Breast epithelium (tissue), 4 donors: ENCODE measurements around the gene NSMF. TPM values are rescaled to one million over a fixed set of nuclear protein-coding genes. Genes with fewer than 3 reads are reported as not detected.

Source experiments
- DNase-seq, 2 donors: peaks; one replicate each; pipeline ENCODE4 v3.0.0-alpha.2; 2019; ENCODE audit warnings: low spot score in 2 of 2
- H3K27ac ChIP-seq, 2 donors: fragments of 200-600 bp; sonication (generic) in 1 of 2; one replicate each; pipeline ENCODE4 v1.5.1; 2016 to 2019; ENCODE audit warnings: mild to moderate bottlenecking in 1 of 2
- H3K27me3 ChIP-seq, 2 donors: fragments of 200-600 bp; sonication (generic) in 1 of 2; one replicate each; pipeline versions ENCODE4 v1.5.1 to v1.6.0; 2017 to 2019; ENCODE audit warnings: control low read depth in 1 of 2, mild to moderate bottlenecking in 1 of 2
- H3K36me3 ChIP-seq: fragments of 200-600 bp; one replicate; pipeline ENCODE4 v1.5.1; 2019
- H3K4me1 ChIP-seq, 2 donors: fragments of 200-600 bp; sonication (generic); one replicate each; pipeline ENCODE4 v1.5.1; 2016 to 2019; ENCODE audit warnings: control low read depth in 1 of 2
- H3K4me3 ChIP-seq, 3 donors: fragments of 200-600 bp; sonication (generic); 1 replicate in 2 of 3; 2 replicates in 1 of 3; pipeline ENCODE4 v1.5.1; 2016 to 2019; ENCODE audit warnings: mild to moderate bottlenecking in 3 of 3, moderate library complexity in 2 of 3
- H3K9me3 ChIP-seq, 2 donors: fragments of 200-600 bp; sonication (generic) in 1 of 2; one replicate each; pipeline ENCODE4 v1.5.1; 2016 to 2019; ENCODE audit warnings: control low read depth in 1 of 2
- POLR2A ChIP-seq: fragments of 450-650 bp; IDR thresholded peaks from one replicate; pipeline ENCODE4 v1.6.1; 2016; ENCODE audit warnings: antibody characterized with exemption, mild to moderate bottlenecking, moderate library complexity
- POLR2AphosphoS5 ChIP-seq, 3 donors: sonication (generic); formaldehyde crosslinking; IDR thresholded peaks; one replicate each; pipeline ENCODE4 v1.6.1; 2017; ENCODE audit warnings: antibody characterized with exemption in 3 of 3
- intact Hi-C: fragments of 100-400 bp; cut with DNase I; formaldehyde crosslinking; loops from one replicate; pipeline ENCODE4 v1.15.1; 2023; ENCODE audit warnings: low total_unique reads
- total RNA-seq, 3 donors: library from RNA; depleted of rRNA; stranded (reverse); fragments of >200 nt; gene quantifications; one replicate each; pipeline ENCODE4 v1.1.0, GENCODE V29; 2016
- TF ChIP-seq, protein P1 (sequence below), 3 donors: fragments of 450-650 bp; IDR thresholded peaks; one replicate each; pipeline ENCODE4 v1.5.1; 2016 to 2017; ENCODE audit warnings: antibody characterized with exemption in 3 of 3, mild to moderate bottlenecking in 3 of 3, moderate library complexity in 3 of 3

NSMF gene
- total RNA-seq, 3 donors from 2014 or later: 30.9 to 38.4 (median 37.4) TPM

DNA sequence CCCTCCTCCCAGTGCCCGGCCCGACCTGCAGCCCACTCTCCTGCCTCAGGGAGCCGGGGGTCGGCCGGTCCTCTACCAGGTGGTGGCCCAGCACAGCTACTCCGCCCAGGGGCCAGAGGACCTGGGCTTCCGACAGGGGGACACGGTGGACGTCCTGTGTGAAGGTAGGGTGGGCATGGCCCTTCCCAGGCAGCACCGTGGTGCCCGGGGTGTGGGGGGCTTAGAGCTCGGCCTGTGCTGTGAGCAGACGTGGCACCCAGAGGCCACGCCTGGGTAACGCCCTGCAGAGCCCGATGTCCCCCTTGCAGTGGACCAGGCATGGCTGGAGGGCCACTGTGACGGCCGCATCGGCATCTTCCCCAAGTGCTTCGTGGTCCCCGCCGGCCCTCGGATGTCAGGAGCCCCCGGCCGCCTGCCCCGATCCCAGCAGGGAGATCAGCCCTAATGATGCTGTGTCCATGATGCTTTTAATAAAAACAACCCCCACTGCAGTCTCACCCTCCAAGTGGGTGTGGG, 25.2 kb downstream of the NSMF start:
- H3K27ac ChIP-seq: no peak overlapping the region
- no peaks in the 10 kb centered on the region for H3K27me3 ChIP-seq
- TF ChIP-seq, protein P1, sequence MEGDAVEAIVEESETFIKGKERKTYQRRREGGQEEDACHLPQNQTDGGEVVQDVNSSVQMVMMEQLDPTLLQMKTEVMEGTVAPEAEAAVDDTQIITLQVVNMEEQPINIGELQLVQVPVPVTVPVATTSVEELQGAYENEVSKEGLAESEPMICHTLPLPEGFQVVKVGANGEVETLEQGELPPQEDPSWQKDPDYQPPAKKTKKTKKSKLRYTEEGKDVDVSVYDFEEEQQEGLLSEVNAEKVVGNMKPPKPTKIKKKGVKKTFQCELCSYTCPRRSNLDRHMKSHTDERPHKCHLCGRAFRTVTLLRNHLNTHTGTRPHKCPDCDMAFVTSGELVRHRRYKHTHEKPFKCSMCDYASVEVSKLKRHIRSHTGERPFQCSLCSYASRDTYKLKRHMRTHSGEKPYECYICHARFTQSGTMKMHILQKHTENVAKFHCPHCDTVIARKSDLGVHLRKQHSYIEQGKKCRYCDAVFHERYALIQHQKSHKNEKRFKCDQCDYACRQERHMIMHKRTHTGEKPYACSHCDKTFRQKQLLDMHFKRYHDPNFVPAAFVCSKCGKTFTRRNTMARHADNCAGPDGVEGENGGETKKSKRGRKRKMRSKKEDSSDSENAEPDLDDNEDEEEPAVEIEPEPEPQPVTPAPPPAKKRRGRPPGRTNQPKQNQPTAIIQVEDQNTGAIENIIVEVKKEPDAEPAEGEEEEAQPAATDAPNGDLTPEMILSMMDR (IDR thresholded peaks at IDR 0.05): no peak
- TF ChIP-seq POLR2A (no peak), POLR2AphosphoS5 (IDR thresholded peaks at IDR 0.05) (no peak)
- H3K4me3 ChIP-seq: no peak overlapping the region
- no peak for DNase-seq
- no peaks in the 10 kb centered on the region for H3K9me3 ChIP-seq
- intact Hi-C loops: loop anchor here (10.0 kb wide), 1 partner anchor 149 kb away; no protein-coding TSS in a partner anchor
- no peaks in the 10 kb centered on the region for H3K36me3 ChIP-seq
- H3K4me1 ChIP-seq: peaks cover 3 to 12% of the 10 kb centered on the region in 2 donors

DNA sequence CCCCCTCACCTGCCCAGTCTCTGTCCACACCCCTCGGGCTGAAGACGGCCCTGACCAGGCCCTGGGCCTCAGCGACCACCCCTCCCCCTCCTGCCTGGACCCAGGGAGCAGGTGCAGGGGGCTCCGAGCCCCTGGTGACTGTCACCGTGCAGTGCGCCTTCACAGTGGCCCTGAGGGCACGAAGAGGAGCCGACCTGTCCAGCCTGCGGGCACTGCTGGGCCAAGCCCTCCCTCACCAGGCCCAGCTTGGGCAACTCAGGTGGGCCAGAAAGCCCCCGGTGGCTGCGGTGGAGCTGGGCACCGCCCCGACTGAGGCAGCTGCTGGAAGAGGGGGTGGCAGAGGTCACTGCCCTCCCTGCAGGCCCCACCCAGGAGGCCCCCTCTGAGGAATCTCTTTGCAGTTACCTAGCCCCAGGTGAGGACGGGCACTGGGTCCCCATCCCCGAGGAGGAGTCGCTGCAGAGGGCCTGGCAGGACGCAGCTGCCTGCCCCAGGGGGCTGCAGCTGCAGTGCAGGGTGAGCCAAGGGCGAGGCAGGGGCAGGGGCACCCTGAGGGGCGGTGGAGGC, 25.7 kb downstream of the NSMF start:
- no peak for DNase-seq
- Histone ChIP-seq H3K36me3 (no peaks in the 10 kb centered on the region), H3K4me3 (no peak overlapping the region), H3K27me3 (no peaks in the 10 kb centered on the region), H3K9me3 (no peaks in the 10 kb centered on the region), H3K27ac (no peak overlapping the region), H3K4me1 (peaks cover 3 to 12% of the 10 kb centered on the region in 2 donors)
- intact Hi-C loops: loop anchor here (10.0 kb wide), 1 partner anchor 149 kb away; no protein-coding TSS in a partner anchor
- TF ChIP-seq, protein P1 (IDR thresholded peaks at IDR 0.05): no peak
- TF ChIP-seq POLR2A (no peak), POLR2AphosphoS5 (IDR thresholded peaks at IDR 0.05) (no peak)

- Histone ChIP-seq H3K27me3 (no peaks in the 10 kb centered on the region), H3K9me3 (no peaks in the 10 kb centered on the region), H3K36me3 (no peaks in the 10 kb centered on the region), H3K4me3 (no peak overlapping the region), H3K4me1 (peaks cover 3 to 12% of the 10 kb centered on the region in 2 donors), H3K27ac (no peak overlapping the region)
- DNase-seq: no peak
- TF ChIP-seq, protein P1 (IDR thresholded peaks at IDR 0.05): no peak
- TF ChIP-seq POLR2AphosphoS5 (IDR thresholded peaks at IDR 0.05) (no peak), POLR2A (no peak)
- intact Hi-C loops: loop anchor here (10.0 kb wide), 1 partner anchor 148 kb away; no protein-coding TSS in a partner anchor
Measured at GRCh38 chr9:137432687-137433348, 26.3 kb downstream of the NSMF start.

- Histone ChIP-seq H3K9me3 (no peaks in the 10 kb centered on the region), H3K27me3 (no peaks in the 10 kb centered on the region), H3K4me1 (peaks cover 3 to 10% of the 10 kb centered on the region in 2 donors), H3K36me3 (no peaks in the 10 kb centered on the region), H3K27ac (no peak overlapping the region), H3K4me3 (no peak overlapping the region)
- DNase-seq: no peak
- TF ChIP-seq POLR2A (no peak), POLR2AphosphoS5 (IDR thresholded peaks at IDR 0.05) (no peak)
- TF ChIP-seq, protein P1 (IDR thresholded peaks at IDR 0.05): no peak
- intact Hi-C loops: loop anchor here (10.0 kb wide), 1 partner anchor 147 kb away; no protein-coding TSS in a partner anchor
Measured at GRCh38 chr9:137431416-137431931, 27.7 kb downstream of the NSMF start.
